IMR-90 (cell line): ENCODE results near the gene NFYC.

Experiments used
- BHLHE40 ChIP-seq: fragments of 150-350 bp; IDR thresholded peaks from 2 replicates; pipeline ENCODE4 v1.6.1; 2016; ENCODE audit warnings: mild to moderate bottlenecking, low read depth, low read length
- CTCF ChIP-seq: conservative IDR thresholded peaks from 2 replicates; pipeline ENCODE4 v1.5.1; 2012; ENCODE audit warnings: mild to moderate bottlenecking, low read depth, low read length, improper control_type of control experiment
- MAFK ChIP-seq: IDR thresholded peaks from 2 replicates; pipeline ENCODE4 v1.6.1; 2012; ENCODE audit warnings: low read depth, low read length, improper control_type of control experiment
- MXI1 ChIP-seq: IDR thresholded peaks from 2 replicates; pipeline ENCODE4 v1.6.1; 2012; ENCODE audit warnings: low read depth, mild to moderate bottlenecking, low read length, moderate library complexity, borderline replicate concordance
- POLR2A ChIP-seq: IDR thresholded peaks from 2 replicates; pipeline ENCODE4 v1.6.1; 2012; ENCODE audit warnings: mild to moderate bottlenecking, low read depth, low read length
- RCOR1 ChIP-seq: IDR thresholded peaks from 2 replicates; pipeline ENCODE4 v1.6.1; 2012; ENCODE audit warnings: mild to moderate bottlenecking, low read length, improper control_type of control experiment; ENCODE audit not compliant: insufficient replicate concordance

GRCh38 chr1:40665335-40666171 is 26.0 kb upstream of the NFYC start, which contains the start of gene RIMS3:
- TF ChIP-seq RCOR1: no peak
- no peak for TF ChIP-seq CTCF
- no peak for TF ChIP-seq MAFK
- no peak for TF ChIP-seq BHLHE40
- TF ChIP-seq POLR2A: no peak
- TF ChIP-seq MXI1: no peak
